Measurements from ENCODE around the gene ASF1B. TPM values are rescaled to one million over a fixed set of nuclear protein-coding genes. Genes with fewer than 3 reads are reported as not detected.

The ASF1B gene
- total and polyA plus RNA-seq, 2 experiments from 2014 or later: 33.3 to 36.9 TPM

- no peak overlapping the region for H3K4me3 ChIP-seq
- peak overlapping the region; percentile 45; the same call in 1 of the 3 replicates for H3K4me3 Mint-ChIP-seq
- no peaks in the 10 kb centered on the region for H3K79me2 ChIP-seq (replicated peaks; ENCODE audit: insufficient read depth)
- peaks cover 15% of the 10 kb centered on the region for H3K9me3 Mint-ChIP-seq
- peaks cover 6% of the 10 kb centered on the region; the same call in 1 of the 2 replicates for H4K20me1 ChIP-seq (replicated peaks; ENCODE audit: insufficient read depth)
- no peak overlapping the region for H2AFZ ChIP-seq
- TF ChIP-seq ZNF462 (CRISPR knock-in tag; IDR thresholded peaks at IDR 0.05): no peak
- no peak for TF ChIP-seq POLR2AphosphoS5 (IDR thresholded peaks at IDR 0.05; ENCODE audit: low read depth)
- no peak for TF ChIP-seq STAT1 (IDR thresholded peaks at IDR 0.05; ENCODE audit: unreplicated experiment)
- no peak for TF ChIP-seq ZNF114 (CRISPR knock-in tag; IDR thresholded peaks at IDR 0.05)
- no peak for TF ChIP-seq CTCF (conservative IDR thresholded peaks at IDR 0.05; ENCODE audit: low read depth in 2 of 2)
- TF ChIP-seq EZH2 (IDR thresholded peaks at IDR 0.05; ENCODE audit: low read depth, unreplicated experiment): no peak
- TF ChIP-seq ZNF331 (CRISPR knock-in tag; IDR thresholded peaks at IDR 0.05; ENCODE audit: low read depth): no peak
- TF ChIP-seq NANOG (IDR thresholded peaks at IDR 0.05; ENCODE audit: borderline replicate concordance): no peak
- TF ChIP-seq JUNB (IDR thresholded peaks at IDR 0.05; ENCODE audit: unreplicated experiment): no peak
- TF ChIP-seq EZH2phosphoT487 (IDR thresholded peaks at IDR 0.05; ENCODE audit: unreplicated experiment): no peak
- no peak for TF ChIP-seq CREB1 (CRISPR knock-in tag; IDR thresholded peaks at IDR 0.05; ENCODE audit: low read depth)
- no peak for TF ChIP-seq REST (IDR thresholded peaks at IDR 0.05; ENCODE audit: unreplicated experiment)
- TF ChIP-seq ETS1 (IDR thresholded peaks at IDR 0.05): no peak
- peaks cover 12% of the 10 kb centered on the region for H3K4me1 Mint-ChIP-seq
- no peak overlapping the region for H3K27ac Mint-ChIP-seq
- H3F3A ChIP-seq (replicated peaks; ENCODE audit: low read depth): peaks cover 32% of the 10 kb centered on the region
- peaks cover 23% of the 10 kb centered on the region for H3K27me3 Mint-ChIP-seq (ENCODE audit: insufficient read depth, low read depth, poor library complexity)
- ATAC-seq: no peak
- H3K36me3 ChIP-seq (ENCODE audit: insufficient read depth): peaks cover 5% of the 10 kb centered on the region; the same call in 1 of the 2 replicates
- peaks cover 30% of the 10 kb centered on the region for H3K36me3 Mint-ChIP-seq (ENCODE audit: low read depth)
- peaks cover 8% of the 10 kb centered on the region for H3K4me1 ChIP-seq (ENCODE audit: insufficient read depth)
- H3K9me2 ChIP-seq (ENCODE audit: insufficient read depth): no peaks in the 10 kb centered on the region
- H3K4me2 ChIP-seq: no peak overlapping the region
- no peak for DNase-seq (ENCODE audit: low spot score)
- peaks cover 12% of the 10 kb centered on the region for H3K27me3 ChIP-seq (ENCODE audit: insufficient read depth)
- H3K27ac ChIP-seq (ENCODE audit: low read depth): no peak overlapping the region
Measured at GRCh38 chr19:14093117-14093823, 43.1 kb downstream of the ASF1B start.

All from GM23338 (cell line).